HL-60/S4 (cell line): ENCODE data around the gene SLC22A13.
"Not testable (repeated sequence)": the region's sequence is repeated elsewhere in the genome, so short reads cannot be mapped to it uniquely, and the experiment has no call there.

ENCODE experiments used
- in situ Hi-C: fragments of 300-500 bp; cut with MboI; formaldehyde crosslinking; loops from 2 replicates; pipeline ENCODE4 v1.14.3; 2022; ENCODE audit warnings: low sequenced_read_pairs

Gene SLC22A13

GRCh38 chr3:38265604-38266307 lies at the start of gene SLC22A13:
Gene SLC22A13 (plus strand): TSS chr3:38265812. CDS start chr3:38265861, 49 bp downstream.
- in situ Hi-C loops = no loop called here

- in situ Hi-C loops = no loop called here
Measured at GRCh38 chr3:38219609-38220197, 45.9 kb upstream of the SLC22A13 start.

GRCh38 chr3:38221005-38221404 lies 44.6 kb upstream of the SLC22A13 start:
- in situ Hi-C loops = no loop called here

- in situ Hi-C loops = no loop called here
Measured at GRCh38 chr3:38222032-38222634, 43.5 kb upstream of the SLC22A13 start.

- in situ Hi-C loops = no loop called here
Measured at GRCh38 chr3:38224357-38224756, 41.3 kb upstream of the SLC22A13 start.

- in situ Hi-C loops = no loop called here
Measured at GRCh38 chr3:38226273-38226672, 39.3 kb upstream of the SLC22A13 start.

GRCh38 chr3:38227989-38228388 lies 37.6 kb upstream of the SLC22A13 start:
- in situ Hi-C loops = no loop called here

GRCh38 chr3:38229036-38229435 lies 36.6 kb upstream of the SLC22A13 start:
- in situ Hi-C loops = no loop called here

GRCh38 chr3:38232701-38233100 lies 32.9 kb upstream of the SLC22A13 start:
- in situ Hi-C loops = no loop called here

- in situ Hi-C loops = no loop called here
Measured at GRCh38 chr3:38235466-38235865, 30.1 kb upstream of the SLC22A13 start.

GRCh38 chr3:38238416-38239008 lies 27.1 kb upstream of the SLC22A13 start:
- in situ Hi-C loops = no loop called here

- in situ Hi-C loops = not testable (repeated sequence)
Measured at GRCh38 chr3:38242812-38243211, 22.8 kb upstream of the SLC22A13 start.

GRCh38 chr3:38245930-38246329 lies 19.7 kb upstream of the SLC22A13 start:
- in situ Hi-C loops = no loop called here

- in situ Hi-C loops = no loop called here
Measured at GRCh38 chr3:38247366-38248035, 18.1 kb upstream of the SLC22A13 start.

- in situ Hi-C loops = no loop called here
Measured at GRCh38 chr3:38250198-38250597, 15.4 kb upstream of the SLC22A13 start.

- in situ Hi-C loops = no loop called here
Measured at GRCh38 chr3:38251197-38251596, 14.4 kb upstream of the SLC22A13 start.

- in situ Hi-C loops = no loop called here
Measured at GRCh38 chr3:38253704-38254103, 11.9 kb upstream of the SLC22A13 start.

- in situ Hi-C loops = no loop called here
Measured at GRCh38 chr3:38254872-38255271, 10.7 kb upstream of the SLC22A13 start.

GRCh38 chr3:38255627-38256026 lies 10.0 kb upstream of the SLC22A13 start:
- in situ Hi-C loops = no loop called here

GRCh38 chr3:38257583-38257982 lies 8.0 kb upstream of the SLC22A13 start:
- in situ Hi-C loops = no loop called here

GRCh38 chr3:38260474-38260873 lies 5.1 kb upstream of the SLC22A13 start:
- in situ Hi-C loops = no loop called here
